Karpas-422 (cell line): Measurements from ENCODE around the gene UST. TPM values are rescaled to one million over a fixed set of nuclear protein-coding genes. Genes with fewer than 3 reads are reported as not detected.

ENCODE experiments used
- DNase-seq: peaks from one replicate; pipeline ENCODE4 v3.0.0-alpha.2; 2015
- H2AFZ ChIP-seq: fragments of 200-600 bp; sonication (generic); 2 replicates; pipeline ENCODE4 v1.6.1; 2014; ENCODE audit warnings: antibody characterized with exemption, low read length, mixed read lengths
- H3K27ac ChIP-seq: fragments of 200-600 bp; sonication (generic); 2 replicates; pipeline ENCODE4 v1.5.1; 2014; ENCODE audit warnings: mild to moderate bottlenecking, low read length, moderate library complexity
- H3K27me3 ChIP-seq: fragments of 200-600 bp; sonication (generic); 2 replicates; pipeline ENCODE4 v1.6.1; 2014; ENCODE audit warnings: low read length, mixed read lengths
- H3K36me3 ChIP-seq: fragments of 200-600 bp; sonication (generic); 2 replicates; pipeline ENCODE4 v1.6.1; 2014; ENCODE audit warnings: low read length, mixed read lengths; ENCODE audit not compliant: insufficient read depth
- H3K4me1 ChIP-seq: fragments of 200-600 bp; sonication (generic); 2 replicates; pipeline ENCODE4 v1.6.1; 2014; ENCODE audit warnings: mild to moderate bottlenecking, low read length, mixed read lengths
- H3K4me2 ChIP-seq: fragments of 200-600 bp; sonication (generic); 2 replicates; pipeline ENCODE4 v1.6.1; 2014; ENCODE audit warnings: low read length, low read depth, mild to moderate bottlenecking; ENCODE audit not compliant: poor library complexity, severe bottlenecking
- H3K4me3 ChIP-seq: fragments of 200-600 bp; sonication (generic); 2 replicates; pipeline ENCODE4 v1.5.1; 2014; ENCODE audit warnings: mild to moderate bottlenecking, antibody characterized with exemption, low read length, mixed read lengths
- H3K79me2 ChIP-seq: fragments of 200-600 bp; sonication (generic); 2 replicates; pipeline ENCODE4 v1.6.1; 2014; ENCODE audit warnings: mild to moderate bottlenecking, low read length, mixed read lengths
- H3K9ac ChIP-seq: fragments of 200-600 bp; sonication (generic); 2 replicates; pipeline ENCODE4 v1.6.0; 2014; ENCODE audit warnings: low read length
- H3K9me2 ChIP-seq: fragments of 200-600 bp; sonication (generic), shearing (Covaris generic); replicated peaks from 2 replicates; pipeline ENCODE4 v1.6.0; 2014; ENCODE audit warnings: mild to moderate bottlenecking, low read length, moderate library complexity; ENCODE audit not compliant: insufficient read depth
- H3K9me3 ChIP-seq: fragments of 300-700, 200-600 bp; sonication (generic); 2 replicates; pipeline ENCODE4 v1.6.1; 2014; ENCODE audit warnings: low read length, mixed read lengths
- H4K20me1 ChIP-seq: fragments of 200-600 bp; sonication (generic); 2 replicates; pipeline ENCODE4 v1.6.1; 2014; ENCODE audit warnings: mild to moderate bottlenecking, antibody characterized with exemption, low read length, low read depth; ENCODE audit not compliant: insufficient read depth
- total RNA-seq: library from RNA; depleted of rRNA; stranded (reverse); fragments of >200 nt; shearing (Covaris generic); gene quantifications from 2 replicates; pipeline ENCODE4 v1.2.3, GENCODE V29; 2014; ENCODE audit warnings: low replicate concordance

UST gene
- total RNA-seq, 1 experiment from 2014 or later: 0.15 TPM

GRCh38 chr6:148793721-148794120 lies 46.9 kb downstream of the UST start:
- Histone ChIP-seq H3K36me3 (no peaks in the 10 kb centered on the region), H3K9me3 (no peaks in the 10 kb centered on the region), H3K27me3 (no peaks in the 10 kb centered on the region), H4K20me1 (no peaks in the 10 kb centered on the region), H3K9me2 (no peaks in the 10 kb centered on the region), H3K4me1 (no peaks in the 10 kb centered on the region), H3K9ac (no peak overlapping the region), H3K4me3 (no peak overlapping the region), H2AFZ (no peak overlapping the region), H3K27ac (no peak overlapping the region), H3K79me2 (no peaks in the 10 kb centered on the region), H3K4me2 (no peak overlapping the region)
- DNase-seq: no peak

- Histone ChIP-seq H4K20me1 (no peaks in the 10 kb centered on the region), H3K79me2 (no peaks in the 10 kb centered on the region), H3K36me3 (no peaks in the 10 kb centered on the region), H3K9ac (no peak overlapping the region), H3K4me1 (no peaks in the 10 kb centered on the region; the same call in 1 of the 2 replicates), H3K9me2 (no peaks in the 10 kb centered on the region), H3K4me2 (no peak overlapping the region), H3K27me3 (no peaks in the 10 kb centered on the region), H2AFZ (no peak overlapping the region), H3K27ac (no peak overlapping the region), H3K9me3 (no peaks in the 10 kb centered on the region), H3K4me3 (no peak overlapping the region)
- DNase-seq: no peak
Measured at GRCh38 chr6:148794797-148795196, 48.0 kb downstream of the UST start.

- Histone ChIP-seq H3K9me3 (no peaks in the 10 kb centered on the region), H2AFZ (no peak overlapping the region), H3K79me2 (no peaks in the 10 kb centered on the region), H3K4me1 (no peaks in the 10 kb centered on the region; the same call in 1 of the 2 replicates), H4K20me1 (no peaks in the 10 kb centered on the region), H3K36me3 (no peaks in the 10 kb centered on the region), H3K27me3 (no peaks in the 10 kb centered on the region), H3K4me2 (no peak overlapping the region), H3K9me2 (no peaks in the 10 kb centered on the region), H3K4me3 (no peak overlapping the region), H3K27ac (no peak overlapping the region), H3K9ac (no peak overlapping the region)
- no peak for DNase-seq
Measured at GRCh38 chr6:148795563-148795962, 48.7 kb downstream of the UST start.

- Histone ChIP-seq H3K9me3 (no peaks in the 10 kb centered on the region), H3K36me3 (no peaks in the 10 kb centered on the region), H3K79me2 (no peaks in the 10 kb centered on the region), H3K9ac (no peak overlapping the region), H4K20me1 (no peaks in the 10 kb centered on the region), H3K4me1 (no peaks in the 10 kb centered on the region; the same call in 1 of the 2 replicates), H3K9me2 (no peaks in the 10 kb centered on the region), H3K4me2 (no peak overlapping the region), H3K27ac (no peak overlapping the region), H2AFZ (no peak overlapping the region), H3K27me3 (no peaks in the 10 kb centered on the region), H3K4me3 (no peak overlapping the region)
- DNase-seq: peak; percentile 48
Measured at GRCh38 chr6:148799647-148800046, 52.8 kb downstream of the UST start.

- Histone ChIP-seq H2AFZ (no peak overlapping the region), H3K79me2 (no peaks in the 10 kb centered on the region), H3K9me2 (no peaks in the 10 kb centered on the region), H3K27me3 (no peaks in the 10 kb centered on the region), H3K9me3 (no peaks in the 10 kb centered on the region), H3K9ac (no peak overlapping the region), H3K36me3 (no peaks in the 10 kb centered on the region), H3K27ac (no peak overlapping the region), H4K20me1 (no peaks in the 10 kb centered on the region), H3K4me1 (no peaks in the 10 kb centered on the region; the same call in 1 of the 2 replicates), H3K4me3 (no peak overlapping the region), H3K4me2 (no peak overlapping the region)
- DNase-seq: no peak
Measured at GRCh38 chr6:148800536-148800935, 53.7 kb downstream of the UST start.

GRCh38 chr6:148803979-148804378 lies 57.1 kb downstream of the UST start:
- H3K4me3 ChIP-seq: no peak overlapping the region
- H4K20me1 ChIP-seq: no peaks in the 10 kb centered on the region
- H3K27me3 ChIP-seq: no peaks in the 10 kb centered on the region
- H2AFZ ChIP-seq: no peak overlapping the region
- DNase-seq: no peak
- H3K4me1 ChIP-seq: no peaks in the 10 kb centered on the region; the same call in 1 of the 2 replicates
- H3K9me3 ChIP-seq: no peaks in the 10 kb centered on the region
- H3K4me2 ChIP-seq: no peak overlapping the region
- H3K9ac ChIP-seq: no peak overlapping the region
- H3K9me2 ChIP-seq: no peaks in the 10 kb centered on the region
- no peaks in the 10 kb centered on the region for H3K36me3 ChIP-seq
- H3K27ac ChIP-seq: no peak overlapping the region
- H3K79me2 ChIP-seq: no peaks in the 10 kb centered on the region

GRCh38 chr6:148805777-148806176 lies 58.9 kb downstream of the UST start:
- DNase-seq: no peak
- H3K9me3 ChIP-seq: no peaks in the 10 kb centered on the region
- H3K9ac ChIP-seq: no peak overlapping the region
- no peak overlapping the region for H2AFZ ChIP-seq
- H3K27me3 ChIP-seq: no peaks in the 10 kb centered on the region
- no peaks in the 10 kb centered on the region for H3K9me2 ChIP-seq
- H4K20me1 ChIP-seq: no peaks in the 10 kb centered on the region
- no peaks in the 10 kb centered on the region for H3K79me2 ChIP-seq
- H3K4me2 ChIP-seq: no peak overlapping the region
- H3K4me3 ChIP-seq: no peak overlapping the region
- no peaks in the 10 kb centered on the region for H3K4me1 ChIP-seq
- H3K27ac ChIP-seq: no peak overlapping the region
- no peaks in the 10 kb centered on the region for H3K36me3 ChIP-seq

- Histone ChIP-seq H3K4me3 (no peak overlapping the region), H4K20me1 (no peaks in the 10 kb centered on the region), H2AFZ (no peak overlapping the region), H3K79me2 (no peaks in the 10 kb centered on the region), H3K4me1 (no peaks in the 10 kb centered on the region), H3K27ac (no peak overlapping the region), H3K9me3 (no peaks in the 10 kb centered on the region), H3K36me3 (no peaks in the 10 kb centered on the region), H3K9ac (no peak overlapping the region), H3K9me2 (no peaks in the 10 kb centered on the region), H3K4me2 (no peak overlapping the region), H3K27me3 (no peaks in the 10 kb centered on the region)
- no peak for DNase-seq
Measured at GRCh38 chr6:148807784-148808183, 61.0 kb downstream of the UST start.

- H3K4me2 ChIP-seq: no peak overlapping the region
- no peaks in the 10 kb centered on the region for H3K36me3 ChIP-seq
- H3K27ac ChIP-seq: no peak overlapping the region
- no peaks in the 10 kb centered on the region for H3K4me1 ChIP-seq
- H2AFZ ChIP-seq: no peak overlapping the region
- H4K20me1 ChIP-seq: no peaks in the 10 kb centered on the region
- H3K27me3 ChIP-seq: no peaks in the 10 kb centered on the region
- H3K9me2 ChIP-seq: no peaks in the 10 kb centered on the region
- no peak overlapping the region for H3K9ac ChIP-seq
- no peak overlapping the region for H3K4me3 ChIP-seq
- DNase-seq: no peak
- no peaks in the 10 kb centered on the region for H3K79me2 ChIP-seq
- H3K9me3 ChIP-seq: no peaks in the 10 kb centered on the region
Measured at GRCh38 chr6:148808786-148809304, 62.0 kb downstream of the UST start.
